HG03342 (cell line): ENCODE results near the gene LSAMP.
A peak's percentile ranks its signal among the peaks of the same experiment; 100 is the strongest.

Experiments
- ATAC-seq: cut with Tn5 transposase; IDR thresholded peaks from one replicate; pipeline ENCODE4 v1.9.1; 2021; ENCODE audit warnings: mild to moderate bottlenecking, moderate library complexity; ENCODE audit not compliant: unreplicated experiment

Gene LSAMP

GRCh38 chr3:116065501-116065900, 379.8 kb downstream of the LSAMP start:
- no peak for ATAC-seq

GRCh38 chr3:116064646-116065045, 380.6 kb downstream of the LSAMP start:
- ATAC-seq, result no peak

GRCh38 chr3:116059421-116060096, 385.7 kb downstream of the LSAMP start:
- ATAC-seq, result no peak

GRCh38 chr3:116058844-116059243, 386.4 kb downstream of the LSAMP start:
- ATAC-seq, result no peak

GRCh38 chr3:116057400-116058006, 387.8 kb downstream of the LSAMP start:
- peak; percentile 35 for ATAC-seq

- peak; percentile 89 for ATAC-seq
Measured at GRCh38 chr3:116056280-116056679, 389.0 kb downstream of the LSAMP start.

GRCh38 chr3:116053017-116053416, 392.3 kb downstream of the LSAMP start:
- ATAC-seq, result no peak

- ATAC-seq, result no peak
Measured at GRCh38 chr3:116052602-116053001, 392.7 kb downstream of the LSAMP start.

- ATAC-seq, result no peak
Measured at GRCh38 chr3:116051586-116051985, 393.7 kb downstream of the LSAMP start.

GRCh38 chr3:116051040-116051439, 394.2 kb downstream of the LSAMP start:
- ATAC-seq, result peak; percentile 75

- ATAC-seq, result no peak
Measured at GRCh38 chr3:116050311-116050915, 394.9 kb downstream of the LSAMP start.

- ATAC-seq, result no peak
Measured at GRCh38 chr3:116048991-116049390, 396.3 kb downstream of the LSAMP start.

GRCh38 chr3:116046350-116046749, 398.9 kb downstream of the LSAMP start:
- ATAC-seq, result no peak

- no peak for ATAC-seq
Measured at GRCh38 chr3:116045314-116045713, 400.0 kb downstream of the LSAMP start.

GRCh38 chr3:116040152-116040551, 405.1 kb downstream of the LSAMP start:
- ATAC-seq, result no peak

GRCh38 chr3:116039651-116039985, 405.7 kb downstream of the LSAMP start:
- no peak for ATAC-seq

- ATAC-seq, result no peak
Measured at GRCh38 chr3:116038968-116039650, 406.2 kb downstream of the LSAMP start.

GRCh38 chr3:116037954-116038911, 407.1 kb downstream of the LSAMP start:
- ATAC-seq, result peak; percentile 99

GRCh38 chr3:116035429-116035828, 409.9 kb downstream of the LSAMP start:
- ATAC-seq, result no peak

- ATAC-seq, result no peak
Measured at GRCh38 chr3:116034794-116035193, 410.5 kb downstream of the LSAMP start.

- no peak for ATAC-seq
Measured at GRCh38 chr3:116034086-116034485, 411.2 kb downstream of the LSAMP start.
